Measurements from ENCODE around the gene HOXC10. TPM values are rescaled to one million over a fixed set of nuclear protein-coding genes. Genes with fewer than 3 reads are reported as not detected.

Gene HOXC10
- total RNA-seq, 2 donors from 2014 or later: not detected

DNA sequence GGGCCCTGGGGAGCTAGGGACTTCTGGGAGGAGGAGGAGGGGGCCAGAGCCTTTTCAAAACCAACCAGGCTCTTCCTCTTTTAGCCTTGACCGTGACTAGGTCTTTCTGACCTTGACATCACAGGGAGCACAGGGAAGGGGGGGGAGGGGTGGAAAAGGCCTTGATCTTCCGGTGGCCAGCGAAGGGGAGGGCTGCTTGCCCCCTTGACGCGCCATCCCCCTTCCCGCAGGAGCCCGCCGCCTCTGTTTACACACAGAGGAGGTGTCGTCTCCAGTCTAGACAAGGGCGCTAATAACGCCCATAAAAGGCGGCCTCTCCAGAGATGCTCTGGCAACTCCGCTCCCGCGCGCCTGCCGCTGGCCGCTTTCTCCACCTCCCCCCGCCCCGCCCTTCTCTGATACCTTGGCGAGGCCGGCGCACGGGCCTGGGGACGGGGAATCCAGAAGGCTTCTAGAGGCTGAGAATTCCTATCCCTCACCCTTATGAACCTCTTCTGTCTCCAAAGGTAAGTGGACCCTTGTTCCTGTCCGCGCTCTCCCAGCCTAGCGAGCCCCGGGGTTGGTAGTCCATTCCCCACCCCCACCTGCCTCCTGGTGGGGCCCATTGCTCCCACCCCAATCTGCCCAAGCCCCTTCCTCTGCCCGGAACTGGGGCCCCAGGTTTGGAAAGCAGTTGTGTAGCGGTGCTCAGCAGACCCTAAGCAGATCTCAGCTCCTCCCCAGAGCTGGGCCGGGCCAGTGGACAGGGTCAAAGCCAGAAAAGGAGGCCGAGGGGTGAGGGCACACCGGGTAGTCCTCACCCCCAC, 35.1 kb upstream of the HOXC10 start:
- Histone ChIP-seq H3K4me1 (peaks cover 0 to 19% of the 10 kb centered on the region in 2 donors), H3K9me3 (no peaks in the 10 kb centered on the region), H3K27ac (no peak overlapping the region), H3K36me3 (no peaks in the 10 kb centered on the region), H3K4me3 (no peak overlapping the region), H3K27me3 (peaks cover 46 to 58% of the 10 kb centered on the region in 2 donors)
- TF ChIP-seq, protein P1, sequence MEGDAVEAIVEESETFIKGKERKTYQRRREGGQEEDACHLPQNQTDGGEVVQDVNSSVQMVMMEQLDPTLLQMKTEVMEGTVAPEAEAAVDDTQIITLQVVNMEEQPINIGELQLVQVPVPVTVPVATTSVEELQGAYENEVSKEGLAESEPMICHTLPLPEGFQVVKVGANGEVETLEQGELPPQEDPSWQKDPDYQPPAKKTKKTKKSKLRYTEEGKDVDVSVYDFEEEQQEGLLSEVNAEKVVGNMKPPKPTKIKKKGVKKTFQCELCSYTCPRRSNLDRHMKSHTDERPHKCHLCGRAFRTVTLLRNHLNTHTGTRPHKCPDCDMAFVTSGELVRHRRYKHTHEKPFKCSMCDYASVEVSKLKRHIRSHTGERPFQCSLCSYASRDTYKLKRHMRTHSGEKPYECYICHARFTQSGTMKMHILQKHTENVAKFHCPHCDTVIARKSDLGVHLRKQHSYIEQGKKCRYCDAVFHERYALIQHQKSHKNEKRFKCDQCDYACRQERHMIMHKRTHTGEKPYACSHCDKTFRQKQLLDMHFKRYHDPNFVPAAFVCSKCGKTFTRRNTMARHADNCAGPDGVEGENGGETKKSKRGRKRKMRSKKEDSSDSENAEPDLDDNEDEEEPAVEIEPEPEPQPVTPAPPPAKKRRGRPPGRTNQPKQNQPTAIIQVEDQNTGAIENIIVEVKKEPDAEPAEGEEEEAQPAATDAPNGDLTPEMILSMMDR (IDR thresholded peaks at IDR 0.05): no peak
- DNase-seq (ENCODE audit: low spot score): no peak

DNA sequence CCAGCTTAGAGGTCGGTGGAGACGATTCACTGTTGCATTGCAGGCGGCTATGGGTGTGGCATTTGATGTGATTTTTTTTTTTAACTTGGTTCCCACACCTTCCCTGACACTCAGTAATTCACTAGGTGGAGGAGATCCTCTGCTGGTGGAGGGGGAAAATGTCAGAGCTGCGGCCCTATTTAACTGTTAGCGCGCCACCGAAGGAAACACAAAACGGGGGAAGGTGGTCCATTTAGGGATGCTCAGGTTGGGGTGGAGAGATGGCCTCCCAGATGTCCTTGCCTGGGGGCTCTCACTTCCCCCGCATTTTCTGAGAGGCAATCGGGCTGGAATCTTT, 34.5 kb upstream of the HOXC10 start:
- peaks cover 0 to 24% of the 10 kb centered on the region in 2 donors for H3K4me1 ChIP-seq
- peaks cover 49 to 59% of the 10 kb centered on the region in 2 donors for H3K27me3 ChIP-seq
- TF ChIP-seq, protein P1 (IDR thresholded peaks at IDR 0.05): no peak
- H3K36me3 ChIP-seq: no peaks in the 10 kb centered on the region
- DNase-seq (ENCODE audit: low spot score): no peak
- H3K4me3 ChIP-seq: no peak overlapping the region
- H3K27ac ChIP-seq: no peak overlapping the region
- no peaks in the 10 kb centered on the region for H3K9me3 ChIP-seq

DNA sequence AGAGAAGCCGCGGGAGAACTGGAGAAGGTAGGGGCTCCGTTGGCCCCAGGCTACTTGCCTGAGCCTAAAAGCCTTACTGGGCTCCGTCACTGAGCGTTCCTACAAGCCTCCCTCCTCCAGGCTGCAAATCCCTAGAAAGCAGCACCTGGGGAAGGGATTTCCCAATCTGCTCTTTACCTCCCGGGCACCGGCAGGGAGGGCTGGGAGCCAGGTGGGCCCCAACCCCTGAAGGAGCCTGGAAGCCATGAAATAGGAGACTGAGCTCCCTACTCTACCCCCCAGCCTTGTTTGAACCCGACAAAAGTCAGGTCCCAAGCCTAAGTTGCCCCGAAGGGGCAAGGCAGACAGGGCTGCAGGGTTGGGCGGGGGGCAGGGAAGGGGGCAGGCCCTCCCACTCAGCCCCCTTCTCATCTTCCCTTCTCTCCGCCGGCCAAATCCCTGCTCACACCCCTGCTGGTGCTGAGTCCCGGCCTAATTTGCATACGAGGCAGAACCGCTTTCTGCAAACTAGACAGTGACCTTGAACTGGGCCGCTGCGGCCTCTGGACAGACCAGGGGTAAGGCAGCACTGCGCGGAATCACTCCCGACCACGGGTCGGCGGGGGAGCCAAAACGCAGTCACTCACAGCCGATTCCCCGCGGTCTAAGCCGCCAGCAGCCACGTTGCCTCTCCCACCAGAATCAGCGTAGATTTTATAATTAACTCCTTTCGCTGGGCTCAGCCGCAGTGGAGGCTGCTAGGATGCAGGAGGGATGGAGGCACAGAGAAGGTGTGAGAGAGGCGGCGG, 34.0 kb upstream of the HOXC10 start:
- Histone ChIP-seq H3K4me1 (peaks cover 0 to 26% of the 10 kb centered on the region in 2 donors), H3K36me3 (no peaks in the 10 kb centered on the region), H3K4me3 (no peak overlapping the region), H3K9me3 (no peaks in the 10 kb centered on the region), H3K27me3 (peaks cover 49 to 62% of the 10 kb centered on the region in 2 donors), H3K27ac (no peak overlapping the region)
- DNase-seq (ENCODE audit: low spot score): no peak
- TF ChIP-seq, protein P1 (IDR thresholded peaks at IDR 0.05): no peak

DNA sequence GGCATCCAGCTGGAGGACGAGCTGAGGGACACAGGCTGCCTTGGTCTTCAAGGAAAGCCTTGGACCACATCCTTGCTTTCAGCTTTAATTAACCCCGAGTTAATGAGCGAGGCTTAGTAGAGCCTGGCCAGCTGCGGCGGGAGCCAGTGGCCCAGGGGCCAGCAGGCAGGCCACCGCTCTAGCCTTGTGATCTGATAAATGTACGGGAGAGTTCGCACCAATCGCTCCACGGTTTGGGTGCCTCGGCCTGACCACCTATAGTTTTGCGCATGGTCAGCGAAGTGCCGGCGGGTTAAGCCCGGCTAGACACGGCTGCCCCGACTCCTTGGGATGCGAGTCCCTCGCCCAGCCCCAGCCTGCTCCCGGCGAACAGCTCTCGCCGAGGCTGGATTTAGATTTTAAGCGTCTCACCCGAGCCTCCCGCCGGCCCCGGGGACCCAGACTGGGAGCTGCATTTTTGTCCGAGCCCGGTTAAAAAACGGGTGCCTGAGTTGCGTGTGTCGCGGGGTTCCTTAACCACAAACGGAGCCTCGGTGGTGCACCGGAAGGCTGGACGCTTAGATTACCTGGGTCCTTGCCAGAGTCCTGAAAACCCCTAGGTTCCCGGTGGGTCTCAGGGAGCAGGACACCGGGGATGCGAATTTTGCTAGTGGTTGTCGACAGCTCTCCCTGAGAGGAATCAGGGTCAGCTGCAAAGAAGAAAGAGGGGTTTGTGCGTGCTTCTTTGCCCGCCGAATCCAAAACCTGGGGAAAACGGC, 33.2 kb upstream of the HOXC10 start:
- Histone ChIP-seq H3K4me1 (peaks cover 0 to 26% of the 10 kb centered on the region in 2 donors), H3K27ac (no peak overlapping the region), H3K27me3 (peaks cover 56 to 67% of the 10 kb centered on the region in 2 donors), H3K9me3 (no peaks in the 10 kb centered on the region), H3K4me3 (no peak overlapping the region), H3K36me3 (no peaks in the 10 kb centered on the region)
- TF ChIP-seq, protein P1 (IDR thresholded peaks at IDR 0.05): no peak
- no peak for DNase-seq (ENCODE audit: low spot score)

DNA sequence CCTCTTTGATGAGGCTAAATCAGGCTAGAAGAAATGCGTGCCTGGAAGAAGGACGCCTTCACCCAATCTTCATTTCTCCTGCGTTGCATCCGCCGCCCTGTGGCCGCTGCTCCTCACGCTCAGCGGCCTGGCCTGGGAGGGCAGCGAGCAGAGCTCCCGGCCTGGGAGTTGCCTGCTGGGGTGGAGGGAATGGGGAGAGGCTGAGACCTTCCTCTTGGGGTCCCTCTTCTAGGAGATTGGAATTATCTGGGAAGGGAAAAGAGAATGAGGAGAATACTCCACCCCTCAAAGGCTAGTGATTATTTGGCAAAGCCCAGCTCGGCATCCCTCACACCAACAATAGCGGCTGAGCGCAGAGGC, 32.6 kb upstream of the HOXC10 start:
- TF ChIP-seq, protein P1 (IDR thresholded peaks at IDR 0.05): no peak
- Histone ChIP-seq H3K4me1 (peaks cover 0 to 26% of the 10 kb centered on the region in 2 donors), H3K9me3 (no peaks in the 10 kb centered on the region)

More for the DNA sequence above, 32.6 kb upstream of the HOXC10 start:
- H3K27ac ChIP-seq: no peak overlapping the region
- H3K36me3 ChIP-seq: no peaks in the 10 kb centered on the region
- H3K4me3 ChIP-seq: no peak overlapping the region
- no peak for DNase-seq (ENCODE audit: low spot score)
- peaks cover 57 to 73% of the 10 kb centered on the region in 2 donors for H3K27me3 ChIP-seq

Measured in right atrium auricular region (tissue), 2 donors.